HepG2 (cell line): ENCODE measurements around the gene CMIP. TPM values are rescaled to one million over a fixed set of nuclear protein-coding genes. Genes with fewer than 3 reads are reported as not detected.

Source experiments
- ATF3 ChIP-seq: sonication (generic); formaldehyde crosslinking; IDR thresholded peaks from 2 replicates; pipeline ENCODE4 v1.4.0; 2020; ENCODE audit warnings: missing genetic modification reagents
- CBX2 ChIP-seq, 2 experiments: fragments of 200-600 bp in 1 of 2; sonication (generic); formaldehyde crosslinking in 1 of 2; IDR thresholded peaks; 2 replicates each; pipeline versions ENCODE4 v1.7.0 to v1.8.1; 2018 to 2022; ENCODE audit warnings: low read depth in 2 of 2, low read length in 1 of 2, mild to moderate bottlenecking in 1 of 2, missing genetic modification reagents in 1 of 2
- FLYWCH1 ChIP-seq: sonication (generic); formaldehyde crosslinking; IDR thresholded peaks from 2 replicates; pipeline ENCODE4 v1.8.1; 2023; ENCODE audit warnings: mild to moderate bottlenecking, missing genetic modification reagents
- FOSL1 ChIP-seq: sonication (generic); formaldehyde crosslinking; IDR thresholded peaks from 2 replicates; pipeline ENCODE4 v1.9.0; 2021; ENCODE audit warnings: missing genetic modification reagents, borderline replicate concordance
- FOXO1 ChIP-seq: sonication (generic); formaldehyde crosslinking; IDR thresholded peaks from 2 replicates; pipeline ENCODE4 v1.4.0; 2020; ENCODE audit warnings: missing genetic modification reagents
- NFKB2 ChIP-seq: sonication (generic); formaldehyde crosslinking; IDR thresholded peaks from 2 replicates; pipeline ENCODE4 v1.4.0; 2020; ENCODE audit warnings: missing genetic modification reagents, borderline replicate concordance
- NRL ChIP-seq: sonication (generic); formaldehyde crosslinking; IDR thresholded peaks from 2 replicates; pipeline ENCODE4 v1.5.0; 2020; ENCODE audit warnings: missing genetic modification reagents, mild to moderate bottlenecking, moderate library complexity, borderline replicate concordance
- PCBP1 ChIP-seq: fragments of 200-400 bp; formaldehyde crosslinking; IDR thresholded peaks from 2 replicates; pipeline ENCODE4 v1.6.1; 2017; ENCODE audit warnings: mild to moderate bottlenecking, low read depth, low read length, borderline replicate concordance
- PREB ChIP-seq: sonication (generic); formaldehyde crosslinking; IDR thresholded peaks from 2 replicates; pipeline ENCODE4 v1.4.0; 2020; ENCODE audit warnings: missing genetic modification reagents
- RCOR2 ChIP-seq: IDR thresholded peaks from 2 replicates; pipeline ENCODE4 v1.6.1; 2016; ENCODE audit warnings: missing biosample characterization, missing genetic modification reagents
- TCF12 ChIP-seq, 2 experiments: fragments of 450-650 bp in 1 of 2; sonication (generic) in 1 of 2; formaldehyde crosslinking in 1 of 2; IDR thresholded peaks; 2 replicates each; pipeline versions ENCODE4 v1.6.1 to v1.8.0; 2017 to 2022; ENCODE audit warnings: antibody characterized with exemption in 1 of 2, mild to moderate bottlenecking in 1 of 2, missing genetic modification reagents in 1 of 2, moderate library complexity in 1 of 2
- TEAD3 ChIP-seq: optimal IDR thresholded peaks from 2 replicates; pipeline ENCODE3; 2016; ENCODE audit warnings: borderline replicate concordance
- TP53 ChIP-seq: sonication (generic); formaldehyde crosslinking; conservative IDR thresholded peaks from 2 replicates; pipeline ENCODE4 v1.4.0; 2020; ENCODE audit warnings: missing genetic modification reagents
- ZBTB1 ChIP-seq: sonication (generic); formaldehyde crosslinking; IDR thresholded peaks from 2 replicates; pipeline ENCODE4 v1.4.0; 2020; ENCODE audit warnings: missing genetic modification reagents, borderline replicate concordance
- ZNF136 ChIP-seq: sonication (generic); formaldehyde crosslinking; IDR thresholded peaks from 2 replicates; pipeline ENCODE4 v1.8.1; 2022; ENCODE audit warnings: low read depth, mild to moderate bottlenecking, moderate library complexity, missing genetic modification reagents
- ZNF180 ChIP-seq: sonication (generic); formaldehyde crosslinking; IDR thresholded peaks from 2 replicates; pipeline ENCODE4 v1.4.0; 2020; ENCODE audit warnings: low read depth, missing genetic modification reagents, borderline replicate concordance
- ZNF235 ChIP-seq: sonication (generic); formaldehyde crosslinking; IDR thresholded peaks from 2 replicates; pipeline ENCODE4 v1.8.1; 2023; ENCODE audit warnings: mild to moderate bottlenecking, missing genetic modification reagents, borderline replicate concordance
- ZNF274 ChIP-seq: sonication (generic); formaldehyde crosslinking; IDR thresholded peaks from 2 replicates; pipeline ENCODE4 v1.5.1; 2020; ENCODE audit warnings: mild to moderate bottlenecking, missing genetic modification reagents
- ZNF589 ChIP-seq: sonication (generic); formaldehyde crosslinking; conservative IDR thresholded peaks from 2 replicates; pipeline ENCODE4 v1.8.0; 2022; ENCODE audit warnings: mild to moderate bottlenecking, moderate library complexity, missing genetic modification reagents
- ZNF614 ChIP-seq: IDR thresholded peaks from 2 replicates; pipeline ENCODE4 v1.6.1; 2018; ENCODE audit warnings: missing biosample characterization, missing genetic modification reagents, inconsistent platforms, borderline replicate concordance
- ZNF713 ChIP-seq: sonication (generic); formaldehyde crosslinking; IDR thresholded peaks from 2 replicates; pipeline ENCODE4 v1.4.0; 2020; ENCODE audit warnings: mild to moderate bottlenecking, missing genetic modification reagents
- polyA plus RNA-seq, 8 experiments: library from polyadenylated mRNA; depleted of rRNA in 3 of 8; stranded (reverse) in 7 of 8; unstranded in 1 of 8; fragments of >200 nt; fragmentation: Illumina TruSeq in 4 of 8; extraction: Trizol in 4 of 8; gene quantifications; 2 replicates each; pipeline versions ENCODE4 v1.2.1 to v1.2.3, GENCODE V29; 2011 to 2016; ENCODE audit warnings: low read depth in 4 of 8, missing spikeins in 1 of 8, mixed read lengths in 1 of 8; ENCODE audit not compliant: insufficient read depth in 1 of 8
- total RNA-seq, 5 experiments: library from RNA; depleted of rRNA; stranded (reverse); fragments of >200 nt; fragmentation: Illumina TruSeq; extraction: Trizol; gene quantifications; 2 replicates each; pipeline ENCODE4 v1.2.3, GENCODE V29; 2016; ENCODE audit warnings: low read depth in 1 of 5

The CMIP gene
- total and polyA plus RNA-seq, 2 of the 13 experiments (the other 11 are each of a cell fraction or from before 2014, with no cell fraction given), result 10.9 to 18.1 TPM

DNA sequence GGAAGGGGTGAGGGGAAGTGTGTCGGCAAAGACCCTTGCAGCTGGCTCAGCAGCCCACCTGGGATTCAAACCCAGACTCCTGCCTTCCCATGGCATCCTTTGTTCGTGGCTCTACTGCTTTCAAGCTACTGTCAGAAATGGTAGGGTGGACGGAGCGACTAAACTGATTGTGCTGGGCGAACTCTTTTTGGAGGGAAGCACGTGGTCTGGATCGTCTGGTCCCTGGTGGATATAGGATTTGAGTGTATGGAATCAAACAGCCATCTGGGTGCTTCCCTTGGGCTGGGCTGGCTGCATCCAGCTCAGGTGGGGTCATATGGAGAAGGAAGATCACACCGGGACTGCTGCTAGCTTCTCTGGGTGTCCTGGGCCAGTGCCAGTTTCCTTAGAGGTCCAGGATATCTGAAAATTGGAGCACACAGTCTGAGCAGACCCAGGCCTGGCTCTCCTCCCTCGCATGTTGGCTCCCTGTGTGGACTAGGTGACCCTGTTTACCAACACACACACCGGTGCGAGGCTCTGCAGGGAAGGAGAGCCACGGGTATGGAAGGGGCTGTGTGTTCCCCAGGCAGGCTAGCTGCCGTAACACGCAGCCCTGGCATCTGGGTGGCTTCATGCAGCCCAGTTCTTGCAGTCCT lies 8.6 kb downstream of the CMIP start (continued):
- TF ChIP-seq ZNF589 (CRISPR knock-in tag) (0 out of 2 replicates have a peak, but pooled peaks have one; percentile 8), PREB (CRISPR knock-in tag) (no peak), RCOR2 (CRISPR knock-in tag) (no peak), ZNF274 (CRISPR knock-in tag) (no peak), FOXO1 (CRISPR knock-in tag) (peak; percentile 70), PCBP1 (no peak), ZNF614 (CRISPR knock-in tag) (no peak), FLYWCH1 (CRISPR knock-in tag) (no peak), ZNF713 (CRISPR knock-in tag) (no peak), CBX2 (IDR thresholded peaks at IDR 0.05; ENCODE audit: low read depth, low read length) (no peak), CBX2 (CRISPR knock-in tag; IDR thresholded peaks at IDR 0.05; ENCODE audit: low read depth) (no peak), TEAD3 (CRISPR knock-in tag) (peak; percentile 33), TP53 (no peak), NRL (CRISPR knock-in tag) (peak; percentile 41; the same call in 1 of the 2 replicates), FOSL1 (CRISPR knock-in tag) (no peak), ZNF235 (CRISPR knock-in tag) (no peak), ZNF136 (no peak), NFKB2 (CRISPR knock-in tag) (no peak), ZBTB1 (no peak), TCF12 (IDR thresholded peaks at IDR 0.05) (no peak), TCF12 (CRISPR knock-in tag; IDR thresholded peaks at IDR 0.05) (no peak), ZNF180 (CRISPR knock-in tag) (no peak), ATF3 (CRISPR knock-in tag) (no peak)
